Measurements from ENCODE around the gene MDH1. TPM values are rescaled to one million over a fixed set of nuclear protein-coding genes. Genes with fewer than 3 reads are reported as not detected.
"Not testable (repeated sequence)": the region's sequence is repeated elsewhere in the genome, so short reads cannot be mapped to it uniquely, and the experiment has no call there.

The MDH1 gene
- total and polyA plus RNA-seq, 4 donors = 75.6 to 210 (median 118) TPM

GRCh38 chr2:63604666-63605065 is 15.9 kb downstream of the MDH1 start (continued):
- TF ChIP-seq CTCF (IDR thresholded peaks at IDR 0.05; ENCODE audit: low read depth, low read length, missing input control) (no peak), ATF3 (IDR thresholded peaks at IDR 0.05) (no peak), YY1 (IDR thresholded peaks at IDR 0.05) (no peak), EGR1 (IDR thresholded peaks at IDR 0.05; ENCODE audit: low read depth in 2 of 2) (no peak)

GRCh38 chr2:63608865-63609264 is 20.1 kb downstream of the MDH1 start:
- H3K36me3 ChIP-seq (ENCODE audit: control insufficient read depth in 4 of 4, insufficient read depth in 3 of 4, low read depth in 1 of 4, low read length in 3 of 4) = peaks cover 11 to 32% (median 29%) of the 10 kb centered on the region in 4 donors
- H3K9me3 ChIP-seq (ENCODE audit: control insufficient read depth in 4 of 4, low read length in 3 of 4); H3K27ac ChIP-seq (ENCODE audit: low read depth in 1 of 2, low read length in 2 of 2); DNase-seq (ENCODE audit: low spot score); H3K27me3 ChIP-seq (ENCODE audit: control insufficient read depth in 4 of 4, insufficient read depth in 4 of 4, low read length in 3 of 4); H3K4me1 ChIP-seq (ENCODE audit: control insufficient read depth in 4 of 4, insufficient read depth in 4 of 4, low read length in 3 of 4); H3K9ac ChIP-seq (ENCODE audit: low read depth in 1 of 2, low read length in 2 of 2); H3K4me3 ChIP-seq (ENCODE audit: low read depth in 1 of 3, low read length in 3 of 3): not testable (repeated sequence)
- 88% methylated on average over 8 of the region's 8 CpGs for WGBS

GRCh38 chr2:63610525-63610924 is 21.8 kb downstream of the MDH1 start:
- Histone ChIP-seq H3K27me3 (ENCODE audit: control insufficient read depth in 4 of 4, insufficient read depth in 4 of 4, low read length in 3 of 4) (no peaks in the 10 kb centered on the region), H3K36me3 (ENCODE audit: control insufficient read depth in 4 of 4, insufficient read depth in 3 of 4, low read depth in 1 of 4, low read length in 3 of 4) (peaks cover 6 to 19% (median 16%) of the 10 kb centered on the region in 4 donors), H3K9ac (ENCODE audit: low read depth in 1 of 2, low read length in 2 of 2) (no peak overlapping the region), H3K27ac (ENCODE audit: low read depth in 1 of 2, low read length in 2 of 2) (no peak overlapping the region), H3K9me3 (ENCODE audit: control insufficient read depth in 4 of 4, low read length in 3 of 4) (no peaks in the 10 kb centered on the region), H3K4me1 (ENCODE audit: control insufficient read depth in 4 of 4, insufficient read depth in 4 of 4, low read length in 3 of 4) (no peaks in the 10 kb centered on the region), H3K4me3 (ENCODE audit: low read depth in 1 of 3, low read length in 3 of 3) (no peak overlapping the region)
- DNase-seq (ENCODE audit: low spot score) = no peak
- 96% methylated on average over 4 of the region's 4 CpGs for WGBS
- TF ChIP-seq YY1 (IDR thresholded peaks at IDR 0.05) (no peak), FOXA1 (IDR thresholded peaks at IDR 0.05) (no peak), JUND (IDR thresholded peaks at IDR 0.05) (no peak), EGR1 (IDR thresholded peaks at IDR 0.05; ENCODE audit: low read depth in 2 of 2) (no peak), SP1 (IDR thresholded peaks at IDR 0.05) (no peak), FOXA2 (IDR thresholded peaks at IDR 0.05) (no peak), ATF3 (IDR thresholded peaks at IDR 0.05) (no peak), TAF1 (conservative IDR thresholded peaks at IDR 0.05) (no peak), HNF4G (IDR thresholded peaks at IDR 0.05) (no peak), GABPA (IDR thresholded peaks at IDR 0.05 in 1 of 2, conservative IDR thresholded peaks at IDR 0.05 in 1 of 2) (no peak), NR2F2 (IDR thresholded peaks at IDR 0.05) (no peak), REST (IDR thresholded peaks at IDR 0.05) (no peak), RAD21 (IDR thresholded peaks at IDR 0.05) (no peak), ZBTB33 (IDR thresholded peaks at IDR 0.05) (no peak), HNF4A (conservative IDR thresholded peaks at IDR 0.05) (no peak), RXRA (IDR thresholded peaks at IDR 0.05) (no peak)
